Activated CD4-positive, CD25-positive, alpha-beta regulatory T cell treated with anti-CD3 and anti-CD28 coated beads, Interleukin-2, amount 50 U/mL, for 24 hours (primary cell): ENCODE data around the gene REST.
A peak's percentile ranks its signal among the peaks of the same experiment; 100 is the strongest.
"Not testable (repeated sequence)": the region's sequence is repeated elsewhere in the genome, so short reads cannot be mapped to it uniquely, and the experiment has no call there.

Experiments
- ATAC-seq, 2 donors: fragments of 150-1000 bp; cut with Tn5 transposase; one replicate each; pipeline ENCODE4 v1.10.0; 2021; ENCODE audit warnings: mild to moderate bottlenecking in 1 of 2, moderate library complexity in 1 of 2

Gene REST

GRCh38 chr4:56909086-56909894 is 1.6 kb downstream of the REST start:
- ATAC-seq: peak; percentile 12 to 17

- ATAC-seq: no peak
These were observed 2.7 kb downstream of the REST start for GRCh38 chr4:56910172-56910967.

GRCh38 chr4:56914336-56914735 is 6.6 kb downstream of the REST start:
- no peak for ATAC-seq

DNA sequence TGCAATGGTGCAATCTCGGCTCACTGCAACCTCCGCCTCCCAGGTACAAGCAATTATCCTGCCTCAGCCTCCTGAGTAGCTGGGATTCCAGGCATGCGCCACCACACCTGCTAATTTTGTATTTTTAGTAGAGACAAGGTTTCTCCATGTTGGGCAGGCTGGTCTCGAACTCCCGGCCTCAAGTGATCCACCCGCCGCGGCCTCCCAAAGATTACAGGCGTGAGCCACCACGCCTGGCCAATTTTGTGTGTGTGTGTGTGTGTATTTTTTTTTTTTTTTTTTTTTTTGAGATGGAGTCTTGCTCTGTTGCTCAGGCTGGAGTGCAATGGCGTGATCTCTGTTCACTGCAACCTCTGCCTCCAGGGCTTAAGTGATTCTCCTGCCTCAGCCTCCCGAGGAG is 7.3 kb downstream of the REST start:
- not testable (repeated sequence) for ATAC-seq

DNA sequence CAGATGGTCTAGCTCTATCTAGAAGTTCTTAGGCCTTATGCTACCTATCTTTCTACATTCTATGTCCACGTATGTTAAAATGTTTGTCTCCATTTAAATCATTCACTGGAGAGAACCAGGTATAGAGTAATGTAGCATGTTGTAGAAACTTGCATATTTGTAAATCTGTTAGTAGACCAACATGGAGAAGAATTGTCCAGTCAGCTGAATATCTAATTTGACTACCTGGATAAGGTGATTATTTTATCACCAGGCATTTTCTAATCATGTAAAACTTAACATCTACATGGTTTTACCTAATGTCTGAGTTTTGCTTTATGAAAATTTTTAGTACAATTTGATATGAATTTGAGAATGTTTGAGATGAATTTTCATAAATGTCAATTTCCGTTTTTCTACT is 19.5 kb downstream of the REST start:
- no peak for ATAC-seq

DNA sequence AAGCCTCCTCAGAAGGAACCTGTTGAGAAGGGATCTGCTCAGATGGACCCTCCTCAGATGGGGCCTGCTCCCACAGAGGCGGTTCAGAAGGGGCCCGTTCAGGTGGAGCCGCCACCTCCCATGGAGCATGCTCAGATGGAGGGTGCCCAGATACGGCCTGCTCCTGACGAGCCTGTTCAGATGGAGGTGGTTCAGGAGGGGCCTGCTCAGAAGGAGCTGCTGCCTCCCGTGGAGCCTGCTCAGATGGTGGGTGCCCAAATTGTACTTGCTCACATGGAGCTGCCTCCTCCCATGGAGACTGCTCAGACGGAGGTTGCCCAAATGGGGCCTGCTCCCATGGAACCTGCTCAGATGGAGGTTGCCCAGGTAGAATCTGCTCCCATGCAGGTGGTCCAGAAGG is 22.9 kb downstream of the REST start:
- ATAC-seq: no peak

DNA sequence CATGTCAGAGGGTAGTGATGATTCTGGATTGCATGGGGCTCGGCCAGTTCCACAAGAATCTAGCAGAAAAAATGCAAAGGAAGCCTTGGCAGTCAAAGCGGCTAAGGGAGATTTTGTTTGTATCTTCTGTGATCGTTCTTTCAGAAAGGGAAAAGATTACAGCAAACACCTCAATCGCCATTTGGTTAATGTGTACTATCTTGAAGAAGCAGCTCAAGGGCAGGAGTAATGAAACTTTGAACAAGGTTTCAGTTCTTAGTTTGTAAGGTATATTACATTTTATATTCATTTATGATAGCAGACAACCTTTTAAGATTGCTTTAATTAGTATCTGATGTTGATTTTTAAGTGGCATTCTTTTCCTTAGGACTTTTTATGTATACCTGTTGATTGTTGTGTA is 24.2 kb downstream of the REST start:
- no peak for ATAC-seq

- ATAC-seq: no peak
These were observed 29.6 kb downstream of the REST start for GRCh38 chr4:56937262-56937661.

GRCh38 chr4:56939826-56940225 is 32.1 kb downstream of the REST start:
- ATAC-seq: not testable (repeated sequence)

DNA sequence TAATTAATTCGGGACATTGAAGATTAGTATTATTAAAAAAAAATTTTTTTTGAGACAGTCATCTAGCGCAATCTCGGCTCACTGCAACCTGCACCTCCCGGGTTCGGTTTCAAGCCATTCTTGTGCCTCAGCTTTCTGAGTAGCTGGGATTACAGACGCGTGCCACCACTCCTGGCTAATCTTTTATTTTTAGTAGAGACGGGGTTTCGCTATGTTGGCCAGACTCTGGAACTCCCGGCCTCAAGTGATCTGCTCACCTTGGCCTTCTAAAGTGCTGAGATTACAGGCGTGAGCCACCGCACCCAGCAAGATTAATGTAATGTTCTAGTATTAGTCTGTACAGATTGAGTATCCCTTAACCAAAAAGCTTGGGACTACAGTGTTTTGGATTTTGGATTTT is 32.7 kb downstream of the REST start:
- no peak for ATAC-seq

- ATAC-seq: no peak
These were observed 33.3 kb downstream of the REST start for GRCh38 chr4:56940971-56941370.

- peak in 1 of 2 donors; percentile 24 for ATAC-seq
These were observed 33.7 kb downstream of the REST start for GRCh38 chr4:56941403-56941802.

- ATAC-seq: no peak
These were observed 46.2 kb downstream of the REST start for GRCh38 chr4:56953680-56954520.

GRCh38 chr4:56958111-56958517 is 50.4 kb downstream of the REST start:
- ATAC-seq: no peak

DNA sequence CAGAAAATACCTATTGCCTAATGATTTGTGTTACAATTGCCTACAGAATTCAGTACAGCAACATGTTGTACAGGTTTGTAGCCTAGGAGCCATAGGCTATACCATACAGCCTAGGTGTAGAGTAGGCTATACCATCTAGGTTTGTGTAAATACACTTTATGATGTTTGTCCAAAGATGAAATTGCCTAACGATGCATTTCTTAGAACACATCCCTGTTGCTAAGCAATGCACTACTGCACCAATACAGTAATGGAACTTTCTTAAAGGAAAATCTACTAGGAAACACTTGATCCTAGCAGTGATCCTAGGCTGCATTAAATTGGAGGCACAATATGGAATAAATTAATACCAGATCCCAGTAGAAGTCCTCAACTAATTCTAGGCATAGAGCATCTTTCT is 51.4 kb downstream of the REST start:
- ATAC-seq: no peak

- no peak for ATAC-seq
These were observed 53.4 kb downstream of the REST start for GRCh38 chr4:56961107-56961500.

DNA sequence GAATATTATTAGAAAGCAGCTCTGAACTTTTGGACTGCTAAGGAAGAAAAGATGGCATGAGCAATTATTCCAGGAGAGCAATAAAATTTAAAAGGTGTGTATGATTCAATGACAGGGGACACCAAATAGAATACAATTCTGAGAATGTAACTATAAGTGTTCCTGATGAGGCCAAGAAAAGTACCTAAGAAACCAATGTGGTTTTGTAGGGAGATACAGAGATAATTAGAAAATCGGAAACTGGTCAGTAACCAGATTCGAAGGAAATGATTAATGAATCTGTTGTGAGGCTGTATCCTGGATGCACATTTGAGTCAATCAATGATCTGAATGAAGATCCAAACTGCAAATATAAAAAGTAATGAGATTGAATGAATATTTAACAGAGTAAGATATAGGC is 63.7 kb downstream of the REST start:
- ATAC-seq: peak; percentile 36 to 39

DNA sequence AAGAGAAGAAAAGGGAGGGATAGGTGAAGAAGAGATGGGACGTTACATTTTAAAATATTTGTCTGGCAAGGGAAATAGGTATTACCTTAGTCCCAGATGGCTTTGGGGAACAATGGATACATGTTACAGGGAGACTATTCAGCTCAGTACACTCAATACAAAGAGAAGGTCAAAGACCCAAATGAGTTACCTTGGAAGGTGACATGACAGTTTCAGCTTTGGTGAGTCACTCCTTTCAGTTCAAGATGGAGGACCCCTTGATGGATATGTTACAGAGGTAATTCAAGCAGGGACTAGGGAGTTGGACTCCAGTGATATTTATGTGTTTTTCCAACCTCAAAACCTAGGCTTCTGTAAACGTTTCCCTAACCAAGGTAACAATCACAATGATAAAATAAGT is 64.7 kb downstream of the REST start:
- ATAC-seq: peak; percentile 29 to 42

DNA sequence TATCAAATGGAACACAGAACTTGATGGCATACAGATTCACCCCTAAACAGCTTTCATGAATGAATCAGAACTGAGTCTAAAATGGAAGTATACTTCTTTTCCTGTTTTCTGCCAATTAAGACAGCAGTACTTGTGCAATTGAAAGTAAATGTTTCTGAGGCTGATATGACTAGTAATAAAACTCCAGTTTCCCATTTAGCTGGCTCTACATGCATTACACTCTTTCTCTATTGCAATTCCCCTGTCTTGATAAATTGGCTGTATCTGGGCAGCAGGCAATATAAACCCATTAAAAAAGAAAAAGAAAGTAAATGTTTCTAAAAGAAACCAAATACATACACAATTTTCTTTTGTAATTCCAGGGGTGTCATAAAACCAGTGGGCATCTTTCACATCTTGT is 65.1 kb downstream of the REST start:
- ATAC-seq: peak in 1 of 2 donors; percentile 28

GRCh38 chr4:56973336-56973735 is 65.6 kb downstream of the REST start:
- no peak for ATAC-seq

GRCh38 chr4:56976283-56976836 is 68.7 kb downstream of the REST start:
- ATAC-seq: no peak

DNA sequence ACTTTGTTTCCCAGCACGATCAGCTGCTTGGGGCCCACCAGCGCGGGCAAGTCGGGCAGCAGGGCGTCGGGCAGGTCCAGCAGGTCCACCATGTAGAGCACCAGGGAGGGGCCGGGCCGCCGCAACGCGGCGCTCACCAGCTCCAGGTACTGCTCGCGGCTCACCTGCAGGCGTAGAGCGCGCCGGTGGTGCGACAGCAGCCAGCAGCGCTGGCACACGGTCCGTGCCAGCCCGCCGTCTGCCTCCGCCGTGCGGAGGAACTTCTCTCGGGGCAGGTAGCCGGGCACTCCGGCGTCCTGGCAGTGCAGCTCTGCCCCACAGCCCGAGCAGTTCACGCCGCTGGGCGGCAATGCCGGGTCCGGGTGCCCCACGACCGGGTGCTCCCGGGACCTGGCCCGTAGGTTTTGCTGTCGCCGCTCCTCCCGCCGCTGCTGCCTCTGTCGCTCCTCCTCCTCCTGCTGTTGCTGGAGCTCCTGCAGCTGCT is 69.2 kb downstream of the REST start:
- peak; percentile 30 to 48 for ATAC-seq
